ENCODE results near the gene C1orf50.

C1orf50 gene

DNA sequence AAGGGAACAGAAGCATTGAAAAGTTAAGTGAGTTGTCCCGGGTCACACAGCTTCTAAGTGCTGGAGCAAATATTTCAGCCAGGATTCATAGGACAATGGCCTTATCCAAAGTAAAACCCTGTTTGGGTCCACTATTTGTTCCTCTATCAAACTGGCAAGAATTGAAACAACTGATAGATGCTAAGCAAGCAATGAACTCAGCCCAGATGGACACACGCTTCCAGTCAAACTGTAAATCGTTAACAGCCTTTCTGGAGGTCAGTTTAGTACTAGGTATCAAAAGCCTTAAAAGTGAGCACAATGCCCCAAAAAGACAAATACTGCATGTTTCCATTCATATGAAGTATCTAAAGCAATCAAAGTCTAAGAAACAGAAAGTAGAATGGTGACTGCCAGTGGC lies 50.9 kb downstream of the C1orf50 start:
- H3K4me3 ChIP-seq (ENCODE audit: low read depth, low read length): no peak overlapping the region
- no peak for TF ChIP-seq CTCF (IDR thresholded peaks at IDR 0.05; ENCODE audit: borderline replicate concordance, insufficient read depth, low read depth, low read length)

GRCh38 chr1:42820813-42821212 lies 53.8 kb downstream of the C1orf50 start:
- no peak for TF ChIP-seq CTCF (IDR thresholded peaks at IDR 0.05; ENCODE audit: borderline replicate concordance, insufficient read depth, low read depth, low read length)
- no peak overlapping the region for H3K4me3 ChIP-seq (ENCODE audit: low read depth, low read length)

DNA sequence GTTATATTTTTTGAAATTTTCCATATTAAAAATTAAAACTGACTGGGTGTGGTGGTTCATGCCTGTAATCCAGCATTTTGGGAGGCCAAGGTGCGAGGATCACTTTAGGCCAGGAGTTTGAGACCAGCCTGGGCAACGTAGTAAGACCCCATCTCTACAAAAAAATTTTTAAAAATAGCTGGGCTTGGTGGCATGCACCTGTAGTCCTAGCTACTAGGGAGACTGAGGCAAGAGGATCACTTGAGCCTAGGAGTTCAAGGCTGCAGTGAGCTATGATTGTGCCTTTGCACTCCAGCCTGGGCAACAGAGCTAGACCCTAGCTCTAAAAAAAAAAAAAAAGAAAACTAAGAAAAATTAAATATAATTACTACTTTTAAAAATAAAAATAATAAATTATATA lies 54.6 kb downstream of the C1orf50 start:
- no peak for TF ChIP-seq CTCF (IDR thresholded peaks at IDR 0.05; ENCODE audit: borderline replicate concordance, insufficient read depth, low read depth, low read length)
- H3K4me3 ChIP-seq (ENCODE audit: low read depth, low read length): no peak overlapping the region

- H3K4me3 ChIP-seq (ENCODE audit: low read depth, low read length): no peak overlapping the region
- TF ChIP-seq CTCF (IDR thresholded peaks at IDR 0.05; ENCODE audit: borderline replicate concordance, insufficient read depth, low read depth, low read length): no peak
These were observed 55.8 kb downstream of the C1orf50 start for GRCh38 chr1:42822800-42823392.

GRCh38 chr1:42824481-42825035 lies 57.5 kb downstream of the C1orf50 start:
- no peak for TF ChIP-seq CTCF (IDR thresholded peaks at IDR 0.05; ENCODE audit: borderline replicate concordance, insufficient read depth, low read depth, low read length)
- no peak overlapping the region for H3K4me3 ChIP-seq (ENCODE audit: low read depth, low read length)

DNA sequence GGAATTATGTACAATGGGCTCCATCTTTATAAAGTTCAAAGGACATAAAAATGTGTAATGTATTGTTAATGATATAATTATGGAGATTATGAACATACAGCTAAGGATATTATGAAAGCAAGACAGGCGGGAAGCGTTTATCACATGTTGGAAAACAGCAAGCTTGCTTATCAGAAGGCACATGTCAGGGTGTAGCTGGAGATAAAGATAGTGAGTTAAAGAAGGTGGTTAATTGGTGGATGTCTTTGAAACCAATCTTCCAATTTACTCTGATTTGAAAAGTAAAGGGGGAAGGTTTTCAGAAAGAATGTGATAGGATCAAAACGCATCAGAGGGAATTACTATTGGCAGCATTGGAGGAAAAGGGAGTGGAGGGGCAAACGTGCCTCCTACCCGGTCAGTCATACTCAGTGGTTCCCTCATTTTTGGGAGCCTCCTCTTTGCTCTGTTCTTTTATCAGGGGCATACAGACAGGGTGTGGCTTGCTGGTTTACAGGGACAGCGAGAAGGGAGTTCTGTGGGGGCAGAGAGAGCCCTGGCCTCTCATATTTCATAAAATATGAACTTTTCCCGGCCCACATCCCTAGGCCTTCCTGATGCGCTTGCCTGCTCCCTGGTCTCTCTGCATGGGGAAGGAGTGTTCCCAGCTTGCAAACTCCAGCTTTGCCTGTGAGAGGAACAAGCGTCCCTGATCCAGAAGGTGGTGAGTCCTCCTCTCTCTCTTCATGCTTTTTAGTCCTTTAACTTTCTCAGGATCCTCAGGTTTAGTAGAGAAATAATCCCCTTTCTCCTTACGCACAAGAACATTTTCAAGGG lies 58.2 kb downstream of the C1orf50 start:
- TF ChIP-seq CTCF (IDR thresholded peaks at IDR 0.05; ENCODE audit: borderline replicate concordance, insufficient read depth, low read depth, low read length): no peak
- H3K4me3 ChIP-seq (ENCODE audit: low read depth, low read length): no peak overlapping the region
